Activated T-helper 1 cell treated with anti-CD3 and anti-CD28 coated beads, Interleukin-12 subunit alpha, Interleukin-12 subunit beta, Interleukin-2, Interleukin-4 antibody, amounts not matched to agents 30 ng/mL and 10 ng/mL and 1 ng/mL, durations not matched to agents 14 hours and 24 hours and 36 hours (primary cell): ENCODE measurements around the gene HDAC4. TPM values are rescaled to one million over a fixed set of nuclear protein-coding genes. Genes with fewer than 3 reads are reported as not detected.
"Not testable (repeated sequence)": the region's sequence is repeated elsewhere in the genome, so short reads cannot be mapped to it uniquely, and the experiment has no call there.

ENCODE experiments used
- DNase-seq: peaks from one replicate; pipeline ENCODE4 v3.0.0; 2021; ENCODE audit warnings: low spot score
- H3K27ac Mint-ChIP-seq: one replicate; pipeline ENCODE4 v1.8.0; 2021; ENCODE audit warnings: mild to moderate bottlenecking, mixed read lengths
- H3K27me3 Mint-ChIP-seq: one replicate; pipeline ENCODE4 v1.8.0; 2022; ENCODE audit warnings: mild to moderate bottlenecking, moderate library complexity, mixed read lengths; ENCODE audit not compliant: insufficient read depth
- H3K36me3 Mint-ChIP-seq: one replicate; pipeline ENCODE4 v1.8.0; 2021; ENCODE audit warnings: low read depth, mixed read lengths
- H3K4me1 Mint-ChIP-seq: one replicate; pipeline ENCODE4 v1.8.0; 2021; ENCODE audit warnings: low read depth, mixed read lengths
- H3K4me3 Mint-ChIP-seq: one replicate; pipeline ENCODE4 v1.8.0; 2021; ENCODE audit warnings: mild to moderate bottlenecking, moderate library complexity, mixed read lengths
- H3K9me3 Mint-ChIP-seq: one replicate; pipeline ENCODE4 v1.8.0; 2021; ENCODE audit warnings: mixed read lengths
- intact Hi-C: fragments of 100-400 bp; cut with micrococcal nuclease; formaldehyde crosslinking; loops from one replicate; pipeline ENCODE4 v1.15.1; 2024
- total RNA-seq: library from RNA; stranded (reverse); gene quantifications from 2 replicates; pipeline ENCODE4 v1.2.3, GENCODE V29; 2022

The HDAC4 gene
- total RNA-seq, 1 donor from 2014 or later = 41.3 TPM

GRCh38 chr2:239285071-239285931 lies 115.5 kb downstream of the HDAC4 start:
- Mint-ChIP-seq H3K36me3 (peaks cover 17% of the 10 kb centered on the region), H3K9me3 (no peaks in the 10 kb centered on the region), H3K27me3 (peaks cover 7% of the 10 kb centered on the region), H3K4me1 (peaks cover 56% of the 10 kb centered on the region), H3K4me3 (peak overlapping the region; percentile 71), H3K27ac (peak overlapping the region; percentile 54)
- DNase-seq = no peak
- intact Hi-C loops = loop anchor here (1.0 to 5.0 kb wide), 2 partner anchors 10 to 262 kb away; no protein-coding TSS in a partner anchor

DNA sequence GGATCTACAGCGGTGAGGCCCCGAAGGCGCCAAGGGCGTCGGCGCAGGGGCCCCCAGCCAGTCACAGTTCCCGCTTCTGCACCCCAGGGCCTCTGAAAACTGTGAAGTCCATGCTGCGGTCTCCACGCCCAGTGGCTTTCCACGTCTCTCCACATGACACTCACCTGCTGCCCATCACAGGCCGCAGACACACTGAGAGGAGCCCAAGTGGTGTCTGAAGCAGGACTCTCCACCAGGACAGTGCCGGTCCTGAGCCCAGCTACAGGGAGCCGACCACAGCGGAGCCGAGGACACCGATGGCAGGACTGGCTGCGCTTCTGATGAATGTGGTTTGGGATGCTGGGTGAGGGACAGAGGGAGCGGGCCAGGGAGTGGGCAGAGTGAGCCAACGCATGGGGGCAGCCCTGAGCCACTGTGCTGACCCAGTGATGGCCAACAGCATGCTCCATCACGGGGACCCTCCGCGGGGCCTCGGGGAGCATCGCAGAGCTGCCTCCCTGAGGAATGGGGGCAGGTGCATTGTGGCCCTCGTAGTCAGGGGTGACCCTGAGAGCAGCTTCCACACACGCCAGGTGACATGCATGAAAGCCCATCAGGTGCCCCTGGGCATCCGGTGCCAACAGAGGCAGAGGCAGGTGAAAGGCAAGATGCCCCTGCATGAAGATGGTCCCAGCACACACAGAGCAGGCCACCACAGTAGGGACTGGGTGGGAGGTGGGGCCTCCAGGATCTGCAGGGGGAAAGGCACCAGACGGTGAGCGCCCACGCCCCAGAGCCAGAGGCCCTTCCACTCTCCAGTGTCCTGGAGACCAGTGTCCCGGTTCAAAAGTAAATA lies 116.6 kb downstream of the HDAC4 start:
- Mint-ChIP-seq H3K36me3 (peaks cover 15% of the 10 kb centered on the region), H3K27ac (no peak overlapping the region), H3K9me3 (no peaks in the 10 kb centered on the region), H3K4me1 (peaks cover 45% of the 10 kb centered on the region), H3K27me3 (peaks cover 7% of the 10 kb centered on the region), H3K4me3 (peak overlapping the region; percentile 71)
- DNase-seq = no peak
- intact Hi-C loops = no loop called here

DNA sequence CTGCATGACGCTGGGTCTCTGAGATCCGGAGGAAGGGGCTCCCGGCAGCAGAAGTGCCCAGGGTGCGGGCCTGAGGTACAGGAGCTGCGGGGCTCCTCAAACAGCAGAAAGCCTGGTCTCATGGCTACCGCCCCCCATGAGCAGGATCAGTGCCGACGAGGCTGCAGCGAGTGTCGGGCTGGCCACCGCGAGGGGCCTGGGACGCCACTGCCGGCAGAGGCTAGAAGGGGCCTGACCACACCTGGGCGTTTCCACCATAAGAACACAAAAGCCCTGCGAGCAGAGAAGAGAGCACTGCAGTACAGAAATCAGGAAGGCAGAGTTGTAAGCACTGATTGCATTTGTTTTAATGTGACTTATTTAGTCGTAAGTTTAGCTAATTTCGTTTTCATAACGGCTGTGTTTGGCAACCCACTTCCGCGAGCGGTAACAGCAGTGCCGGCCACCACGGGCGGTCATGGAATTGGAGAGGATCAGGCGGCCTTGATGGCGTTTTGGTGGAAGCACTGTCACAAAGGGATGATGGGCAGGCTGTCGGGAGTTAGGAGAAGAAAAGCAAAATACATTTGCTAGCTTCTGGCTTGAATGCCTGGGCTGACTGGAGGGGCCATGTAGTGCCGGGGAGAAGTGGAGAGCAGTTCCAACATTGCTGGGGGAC lies 117.4 kb downstream of the HDAC4 start:
- H3K36me3 Mint-ChIP-seq = peaks cover 15% of the 10 kb centered on the region
- peaks cover 7% of the 10 kb centered on the region for H3K27me3 Mint-ChIP-seq
- intact Hi-C loops = no loop called here
- H3K4me1 Mint-ChIP-seq = peaks cover 38% of the 10 kb centered on the region
- DNase-seq = no peak
- H3K9me3 Mint-ChIP-seq = no peaks in the 10 kb centered on the region
- no peak overlapping the region for H3K4me3 Mint-ChIP-seq
- H3K27ac Mint-ChIP-seq = no peak overlapping the region

DNA sequence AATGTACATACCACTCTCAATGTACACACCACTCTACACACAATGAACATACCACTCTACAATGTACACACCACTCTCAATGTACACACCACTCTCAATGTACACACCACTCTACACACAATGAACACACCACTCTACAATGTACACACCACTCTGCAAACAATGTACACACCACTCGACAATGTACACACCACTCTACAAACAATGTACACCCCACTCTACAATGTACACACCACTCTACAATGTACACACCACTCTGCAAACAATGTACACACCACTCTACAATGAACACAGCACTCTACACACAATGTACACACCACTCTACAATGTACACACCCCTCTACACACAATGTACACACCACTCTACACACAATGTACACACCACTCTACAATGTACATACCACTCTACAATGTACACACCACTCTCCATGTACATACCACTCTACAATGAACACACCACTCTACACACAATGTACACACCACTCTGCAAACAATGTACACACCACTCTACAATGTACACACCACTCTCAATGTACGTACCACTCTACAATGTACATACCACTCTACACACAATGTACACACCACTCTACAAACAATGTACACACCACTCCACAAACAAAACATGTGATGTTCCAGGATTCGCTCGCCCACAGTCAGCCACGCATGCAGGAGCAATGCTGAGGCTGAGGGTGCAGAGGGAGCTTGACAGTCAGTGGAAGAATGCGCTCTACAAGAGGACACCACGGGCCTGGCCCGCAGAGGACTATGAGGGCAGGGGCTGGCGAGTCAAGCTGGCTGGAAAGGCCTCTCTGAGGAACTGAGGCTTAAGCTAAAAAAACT lies 118.2 kb downstream of the HDAC4 start:
- H3K27ac Mint-ChIP-seq = no peak overlapping the region
- peaks cover 7% of the 10 kb centered on the region for H3K27me3 Mint-ChIP-seq
- DNase-seq = no peak
- H3K4me3 Mint-ChIP-seq = no peak overlapping the region
- peaks cover 17% of the 10 kb centered on the region for H3K36me3 Mint-ChIP-seq
- H3K9me3 Mint-ChIP-seq = no peaks in the 10 kb centered on the region
- intact Hi-C loops = no loop called here
- H3K4me1 Mint-ChIP-seq = peaks cover 37% of the 10 kb centered on the region

- H3K27me3 Mint-ChIP-seq, H3K4me3 Mint-ChIP-seq, H3K36me3 Mint-ChIP-seq, intact Hi-C loops, H3K27ac Mint-ChIP-seq, H3K9me3 Mint-ChIP-seq, DNase-seq: not testable (repeated sequence)
- peaks cover 35% of the 10 kb centered on the region for H3K4me1 Mint-ChIP-seq
Measured at GRCh38 chr2:239280296-239281017, 120.4 kb downstream of the HDAC4 start.

GRCh38 chr2:239279508-239280295 lies 121.1 kb downstream of the HDAC4 start:
- no peak for DNase-seq
- peaks cover 34% of the 10 kb centered on the region for H3K4me1 Mint-ChIP-seq

GRCh38 chr2:239278941-239279365 lies 121.9 kb downstream of the HDAC4 start:
- Mint-ChIP-seq H3K27ac (peak overlapping the region; percentile 20), H3K4me1 (peaks cover 39% of the 10 kb centered on the region)

More at GRCh38 chr2:239279508-239280295, 121.1 kb downstream of the HDAC4 start:
- intact Hi-C loops = no loop called here
- Mint-ChIP-seq H3K36me3 (peaks cover 8% of the 10 kb centered on the region), H3K27ac (no peak overlapping the region), H3K4me3 (no peak overlapping the region), H3K27me3 (no peaks in the 10 kb centered on the region), H3K9me3 (no peaks in the 10 kb centered on the region)

GRCh38 chr2:239278361-239278760 lies 122.5 kb downstream of the HDAC4 start:
- intact Hi-C loops = no loop called here
- Mint-ChIP-seq H3K4me1 (peaks cover 45% of the 10 kb centered on the region), H3K9me3 (no peaks in the 10 kb centered on the region), H3K27ac (no peak overlapping the region), H3K36me3 (peaks cover 7% of the 10 kb centered on the region), H3K4me3 (no peak overlapping the region), H3K27me3 (no peaks in the 10 kb centered on the region)
- DNase-seq = no peak

More at GRCh38 chr2:239278941-239279365, 121.9 kb downstream of the HDAC4 start:
- Mint-ChIP-seq H3K36me3 (peaks cover 8% of the 10 kb centered on the region), H3K9me3 (no peaks in the 10 kb centered on the region), H3K4me3 (no peak overlapping the region), H3K27me3 (no peaks in the 10 kb centered on the region)
- DNase-seq = no peak
- intact Hi-C loops = no loop called here

- H3K27me3 Mint-ChIP-seq = peaks cover 4% of the 10 kb centered on the region
- H3K27ac Mint-ChIP-seq = peak overlapping the region; percentile 20
- H3K4me1 Mint-ChIP-seq = peaks cover 53% of the 10 kb centered on the region
- no peak for DNase-seq
- no peaks in the 10 kb centered on the region for H3K9me3 Mint-ChIP-seq
- no peak overlapping the region for H3K4me3 Mint-ChIP-seq
- intact Hi-C loops = no loop called here
- peaks cover 8% of the 10 kb centered on the region for H3K36me3 Mint-ChIP-seq
Measured at GRCh38 chr2:239277401-239278085, 123.3 kb downstream of the HDAC4 start.

- Mint-ChIP-seq H3K36me3 (peaks cover 9% of the 10 kb centered on the region), H3K4me3 (no peak overlapping the region), H3K27me3 (peaks cover 7% of the 10 kb centered on the region), H3K27ac (no peak overlapping the region), H3K9me3 (no peaks in the 10 kb centered on the region), H3K4me1 (peaks cover 60% of the 10 kb centered on the region)
- no peak for DNase-seq
- intact Hi-C loops = no loop called here
Measured at GRCh38 chr2:239276851-239277250, 124.0 kb downstream of the HDAC4 start.
